B cell (primary cell): ENCODE measurements around the gene TET2. TPM values are rescaled to one million over a fixed set of nuclear protein-coding genes. Genes with fewer than 3 reads are reported as not detected.

Experiments
- ATAC-seq: fragments of 200-7000 bp; cut with Tn5 transposase; one replicate; pipeline ENCODE4 v1.10.0; 2021; ENCODE audit warnings: low read depth, mild to moderate bottlenecking, moderate number of reproducible peaks, moderate library complexity
- CTCF ChIA-PET: fragments of 350-600 bp; sonication (Branson Sonifier 250); formaldehyde crosslinking; loops from one replicate; lab custom pipeline; 2021; ENCODE audit warnings: antibody characterized with exemption, inconsistent platforms; lab: Charles Lee
- POLR2A ChIA-PET: fragments of 350-600 bp; sonication (Branson Sonifier 250); formaldehyde crosslinking; loops from one replicate; lab custom pipeline; 2021; ENCODE audit warnings: antibody characterized with exemption; lab: Charles Lee
- DNase-seq: peaks from one replicate; pipeline ENCODE4 v3.0.0; 2013
- H2AFZ ChIP-seq: 2 replicates; pipeline ENCODE4 v1.6.1; 2012; ENCODE audit warnings: mild to moderate bottlenecking, low read depth, low read length; ENCODE audit not compliant: insufficient read depth, poor library complexity, severe bottlenecking
- H3K27ac ChIP-seq, 2 donors: 1 replicate in 1 of 2; 2 replicates in 1 of 2; pipeline ENCODE4 v1.5.1; 2012 to 2013; ENCODE audit warnings: low read length in 2 of 2, mild to moderate bottlenecking in 2 of 2, moderate library complexity in 1 of 2
- H3K27me3 ChIP-seq, 4 experiments: fragments of 200-600 bp in 1 of 4; sonication (generic) in 1 of 4; replicated peaks in 1 of 4; 1 replicate in 2 of 4; 2 replicates in 2 of 4; pipeline versions ENCODE4 v1.6.1 to v1.7.0; 2013 to 2016; ENCODE audit warnings: low read length in 3 of 4, mild to moderate bottlenecking in 2 of 4, mixed read lengths in 1 of 4, moderate library complexity in 1 of 4; ENCODE audit not compliant: insufficient read depth in 4 of 4, control insufficient read depth in 3 of 4; ENCODE audit errors: control extremely low read depth in 1 of 4
- H3K36me3 ChIP-seq, 2 experiments: replicated peaks in 1 of 2; 1 replicate in 1 of 2; 2 replicates in 1 of 2; pipeline versions ENCODE4 v1.6.1 to v1.7.1; 2013; ENCODE audit warnings: low read length in 1 of 2; ENCODE audit not compliant: insufficient read depth in 2 of 2, control insufficient read depth in 1 of 2; ENCODE audit errors: control extremely low read depth in 1 of 2, extremely low read depth in 1 of 2
- H3K4me1 ChIP-seq, 2 donors: fragments of 200-600 bp in 1 of 2; sonication (generic) in 1 of 2; 1 replicate in 1 of 2; 2 replicates in 1 of 2; pipeline versions ENCODE4 v1.5.1 to v1.6.1; 2013 to 2017; ENCODE audit warnings: low read length in 2 of 2; ENCODE audit not compliant: control insufficient read depth in 2 of 2, insufficient read depth in 2 of 2
- H3K4me2 ChIP-seq: replicated peaks from 2 replicates; pipeline ENCODE3; 2012; ENCODE audit warnings: mild to moderate bottlenecking, low read depth, low read length; ENCODE audit not compliant: poor library complexity, severe bottlenecking
- H3K4me3 ChIP-seq, 5 experiments: fragments of 200-600 bp in 1 of 5; sonication (generic) in 1 of 5; 1 replicate in 3 of 5; 2 replicates in 2 of 5; pipeline versions ENCODE4 v1.5.1 to v1.7.0; 2011 to 2016; ENCODE audit warnings: low read length in 4 of 5, mild to moderate bottlenecking in 4 of 5, low read depth in 2 of 5, control low read depth in 1 of 5, moderate library complexity in 1 of 5; ENCODE audit not compliant: insufficient read depth in 1 of 5; ENCODE audit errors: control extremely low read depth in 1 of 5, extremely low read depth in 1 of 5
- H3K79me2 ChIP-seq: fragments of 200-600 bp; sonication (generic); one replicate; pipeline ENCODE4 v1.6.0; 2016; ENCODE audit warnings: low read length; ENCODE audit not compliant: control insufficient read depth, insufficient read depth
- H3K9ac ChIP-seq: fragments of 200-600 bp; sonication (generic); 2 replicates; pipeline ENCODE4 v1.6.1; 2017; ENCODE audit warnings: mild to moderate bottlenecking, low read length, moderate library complexity
- H3K9me3 ChIP-seq, 3 donors: one replicate each; pipeline versions ENCODE4 v1.6.1 to v1.7.1; 2013; ENCODE audit warnings: low read length in 2 of 3; ENCODE audit not compliant: control insufficient read depth in 2 of 3, insufficient read depth in 1 of 3; ENCODE audit errors: control extremely low read depth in 1 of 3
- H4K20me1 ChIP-seq: 2 replicates; pipeline ENCODE4 v1.6.0; 2012; ENCODE audit warnings: mild to moderate bottlenecking, low read length; ENCODE audit not compliant: insufficient read depth, control insufficient read depth, poor library complexity, severe bottlenecking
- H3K27ac Mint-ChIP-seq: one replicate; pipeline ENCODE4 v1.8.0; 2021; ENCODE audit warnings: mixed read lengths
- H3K27me3 Mint-ChIP-seq: one replicate; pipeline ENCODE4 v1.8.0; 2021; ENCODE audit warnings: mixed read lengths
- H3K4me1 Mint-ChIP-seq: one replicate; pipeline ENCODE4 v1.8.0; 2021; ENCODE audit warnings: mixed read lengths
- H3K4me3 Mint-ChIP-seq: one replicate; pipeline ENCODE4 v1.8.0; 2021; ENCODE audit warnings: mixed read lengths
- H3K9me3 Mint-ChIP-seq: one replicate; pipeline ENCODE4 v1.8.0; 2022; ENCODE audit warnings: mixed read lengths; ENCODE audit not compliant: insufficient read depth
- EZH2 ChIP-seq: IDR thresholded peaks from 2 replicates; pipeline ENCODE4 v1.6.1; 2012; ENCODE audit warnings: borderline replicate concordance, low read depth, mild to moderate bottlenecking, moderate library complexity, low read length; ENCODE audit not compliant: insufficient read depth, poor library complexity, severe bottlenecking
- WGBS: methylation state at CpG from one replicate; pipeline ENCODE4 v1.1.5; 2013; ENCODE audit warnings: missing lambda C conversion rate; ENCODE audit not compliant: insufficient coverage; 5-methylcytosine and 5-hydroxymethylcytosine counted together
- intact Hi-C: fragments of 100-400 bp; cut with micrococcal nuclease; formaldehyde crosslinking; loops from one replicate; pipeline ENCODE4 v1.10.0; 2022
- polyA plus RNA-seq: library from polyadenylated mRNA; depleted of rRNA; stranded (reverse); fragments of >200 nt; gene quantifications from 2 replicates; pipeline ENCODE4 v1.2.3, GENCODE V29; 2012
- total RNA-seq, 2 donors: library from RNA; stranded (reverse); fragments of 120-200 nt in 1 of 2; gene quantifications; 1 replicate in 1 of 2; 2 replicates in 1 of 2; pipeline versions ENCODE4 v1.2.3 to v1.2.4, GENCODE V29; 2013 to 2022
- TF ChIP-seq, protein P1 (sequence below): fragments of 200-600 bp; IDR thresholded peaks from one replicate; pipeline ENCODE4 v1.8.0; 2022; ENCODE audit warnings: antibody characterized with exemption, mild to moderate bottlenecking

The TET2 gene
- total and polyA plus RNA-seq, 2 donors (not counting 1 experiment from before 2014, with no cell fraction given), result 7.1 to 56.8 TPM

DNA sequence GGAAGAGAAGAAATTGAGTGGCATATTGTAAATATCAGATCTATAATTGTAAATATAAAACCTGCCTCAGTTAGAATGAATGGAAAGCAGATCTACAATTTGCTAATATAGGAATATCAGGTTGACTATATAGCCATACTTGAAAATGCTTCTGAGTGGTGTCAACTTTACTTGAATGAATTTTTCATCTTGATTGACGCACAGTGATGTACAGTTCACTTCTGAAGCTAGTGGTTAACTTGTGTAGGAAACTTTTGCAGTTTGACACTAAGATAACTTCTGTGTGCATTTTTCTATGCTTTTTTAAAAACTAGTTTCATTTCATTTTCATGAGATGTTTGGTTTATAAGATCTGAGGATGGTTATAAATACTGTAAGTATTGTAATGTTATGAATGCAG is 132.6 kb downstream of the TET2 start:
- H3K27ac ChIP-seq, result no peak overlapping the region
- H3K79me2 ChIP-seq, result no peaks in the 10 kb centered on the region
- H2AFZ ChIP-seq, result no peak overlapping the region
- H4K20me1 ChIP-seq, result no peaks in the 10 kb centered on the region
- H3K27me3 Mint-ChIP-seq, result no peaks in the 10 kb centered on the region
- peaks cover 3% of the 10 kb centered on the region for H3K4me1 Mint-ChIP-seq
- ChIA-PET CTCF (no interaction called here), POLR2A (no interaction called here)
- H3K27me3 ChIP-seq, result no peaks in the 10 kb centered on the region
- H3K9me3 ChIP-seq, result no peaks in the 10 kb centered on the region
- no peak overlapping the region for H3K9ac ChIP-seq
- H3K4me2 ChIP-seq, result no peak overlapping the region
- DNase-seq (no peak), ATAC-seq (no peak)
- intact Hi-C loops, result no loop called here
- H3K4me3 Mint-ChIP-seq, result no peak overlapping the region
- H3K4me3 ChIP-seq, result no peak overlapping the region
- peaks cover 4 to 21% of the 10 kb centered on the region in 2 experiments for H3K36me3 ChIP-seq
- H3K27ac Mint-ChIP-seq, result no peak overlapping the region
- H3K9me3 Mint-ChIP-seq, result no peaks in the 10 kb centered on the region
- TF ChIP-seq EZH2, result no peak
- TF ChIP-seq, protein P1, sequence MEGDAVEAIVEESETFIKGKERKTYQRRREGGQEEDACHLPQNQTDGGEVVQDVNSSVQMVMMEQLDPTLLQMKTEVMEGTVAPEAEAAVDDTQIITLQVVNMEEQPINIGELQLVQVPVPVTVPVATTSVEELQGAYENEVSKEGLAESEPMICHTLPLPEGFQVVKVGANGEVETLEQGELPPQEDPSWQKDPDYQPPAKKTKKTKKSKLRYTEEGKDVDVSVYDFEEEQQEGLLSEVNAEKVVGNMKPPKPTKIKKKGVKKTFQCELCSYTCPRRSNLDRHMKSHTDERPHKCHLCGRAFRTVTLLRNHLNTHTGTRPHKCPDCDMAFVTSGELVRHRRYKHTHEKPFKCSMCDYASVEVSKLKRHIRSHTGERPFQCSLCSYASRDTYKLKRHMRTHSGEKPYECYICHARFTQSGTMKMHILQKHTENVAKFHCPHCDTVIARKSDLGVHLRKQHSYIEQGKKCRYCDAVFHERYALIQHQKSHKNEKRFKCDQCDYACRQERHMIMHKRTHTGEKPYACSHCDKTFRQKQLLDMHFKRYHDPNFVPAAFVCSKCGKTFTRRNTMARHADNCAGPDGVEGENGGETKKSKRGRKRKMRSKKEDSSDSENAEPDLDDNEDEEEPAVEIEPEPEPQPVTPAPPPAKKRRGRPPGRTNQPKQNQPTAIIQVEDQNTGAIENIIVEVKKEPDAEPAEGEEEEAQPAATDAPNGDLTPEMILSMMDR, result no peak
- no CpG with 5 or more reads among the region's 1 CpG for WGBS
- H3K4me1 ChIP-seq, result no peaks in the 10 kb centered on the region

DNA sequence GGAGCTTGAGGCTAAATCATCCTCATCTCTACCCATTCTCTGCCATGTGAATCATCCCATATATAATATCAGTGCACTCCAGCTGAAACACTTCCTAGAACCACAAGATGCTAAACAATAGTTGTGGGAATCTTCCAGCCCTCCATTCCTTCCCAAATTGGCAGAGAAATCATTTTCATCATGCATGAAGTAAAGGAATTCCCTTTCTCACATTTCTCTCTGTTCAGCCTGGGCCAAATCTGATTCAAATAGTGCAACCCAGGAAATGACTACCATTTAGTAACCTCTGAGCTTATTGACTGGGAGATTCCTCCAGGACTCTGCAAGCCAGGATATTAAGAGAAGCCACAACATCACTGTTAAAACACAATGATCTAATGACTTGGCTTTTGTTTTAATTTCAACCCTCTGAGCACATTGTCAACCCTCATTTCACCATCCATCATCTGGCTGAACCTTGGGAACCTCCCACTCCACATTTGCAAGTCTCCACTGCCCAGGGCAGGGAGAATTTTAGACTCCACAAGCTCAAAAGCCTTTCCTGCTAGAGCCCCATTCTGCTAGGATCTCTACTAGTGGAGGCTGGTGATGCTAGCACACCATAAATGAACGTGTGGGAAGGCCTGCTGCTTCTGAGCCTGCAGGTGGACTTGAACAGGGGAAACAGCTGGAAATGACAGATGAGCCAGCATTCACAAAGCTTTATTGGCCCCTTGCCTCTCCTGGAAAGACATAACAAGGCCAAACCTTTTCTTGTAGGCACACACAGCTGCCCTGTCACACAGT is 133.9 kb downstream of the TET2 start:
- ATAC-seq (no peak), DNase-seq (no peak)
- Mint-ChIP-seq H3K4me1 (peaks cover 3% of the 10 kb centered on the region), H3K27me3 (no peaks in the 10 kb centered on the region), H3K9me3 (no peaks in the 10 kb centered on the region), H3K27ac (no peak overlapping the region), H3K4me3 (no peak overlapping the region)
- Histone ChIP-seq H3K9ac (no peak overlapping the region), H3K4me3 (no peak overlapping the region), H2AFZ (no peak overlapping the region), H3K27ac (no peak overlapping the region), H3K36me3 (peaks cover 0 to 10% of the 10 kb centered on the region in 2 experiments), H3K9me3 (peaks cover 0 to 1% (median 0%) of the 10 kb centered on the region in 3 donors), H3K27me3 (no peaks in the 10 kb centered on the region), H3K4me1 (no peaks in the 10 kb centered on the region), H4K20me1 (no peaks in the 10 kb centered on the region), H3K79me2 (no peaks in the 10 kb centered on the region), H3K4me2 (no peak overlapping the region)
- TF ChIP-seq, protein P1, result no peak
- TF ChIP-seq EZH2, result no peak
- CTCF ChIA-PET, result interaction anchor here (0.6 kb wide), 1 partner anchor 137 kb away, joined by 3 read pairs; no protein-coding TSS in a partner anchor
- 80% methylated on average over 1 of the region's 1 CpG for WGBS
- POLR2A ChIA-PET, result no interaction called here
- intact Hi-C loops, result no loop called here
